Heart left ventricle (tissue), 16 donors: ENCODE measurements around the gene ARIH2. TPM values are rescaled to one million over a fixed set of nuclear protein-coding genes. Genes with fewer than 3 reads are reported as not detected.

ENCODE experiments used
- ATAC-seq, 4 donors: fragments of 200-7000 bp; cut with Tn5 transposase; one replicate each; pipeline ENCODE4 v1.9.1; 2020 to 2022; ENCODE audit warnings: moderate library complexity in 4 of 4, mild to moderate bottlenecking in 3 of 4, moderate number of reproducible peaks in 1 of 4
- DNase-seq, 5 donors: peaks; one replicate each; pipeline ENCODE4 v3.0.0-alpha.2; 2020
- H3K27ac ChIP-seq, 12 donors: fragments of 200-600 bp; sonication (generic) in 4 of 12; one replicate each; pipeline versions ENCODE4 v1.5.0 to v1.8.0; 2016 to 2022; ENCODE audit warnings: mild to moderate bottlenecking in 2 of 12
- H3K27me3 ChIP-seq, 9 donors: fragments of 200-600 bp; sonication (generic) in 2 of 9; one replicate each; pipeline versions ENCODE4 v1.5.1 to v1.8.0; 2016 to 2022; ENCODE audit warnings: mild to moderate bottlenecking in 3 of 9
- H3K36me3 ChIP-seq, 9 donors: fragments of 200-600 bp; sonication (generic) in 2 of 9; one replicate each; pipeline versions ENCODE4 v1.5.0 to v1.8.0; 2018 to 2022; ENCODE audit warnings: mild to moderate bottlenecking in 2 of 9
- H3K4me1 ChIP-seq, 12 donors: fragments of 200-600 bp; sonication (generic) in 4 of 12; one replicate each; pipeline versions ENCODE4 v1.5.0 to v1.8.0; 2016 to 2022; ENCODE audit warnings: mild to moderate bottlenecking in 3 of 12
- H3K4me3 ChIP-seq, 12 donors: fragments of 200-600 bp; sonication (generic) in 4 of 12; one replicate each; pipeline versions ENCODE4 v1.5.0 to v1.8.0; 2017 to 2022; ENCODE audit warnings: mild to moderate bottlenecking in 9 of 12, moderate library complexity in 4 of 12
- H3K9me3 ChIP-seq, 12 donors: fragments of 200-600 bp; sonication (generic) in 4 of 12; one replicate each; pipeline versions ENCODE4 v1.5.0 to v1.8.0; 2016 to 2022; ENCODE audit warnings: mild to moderate bottlenecking in 1 of 12
- CTCF ChIP-seq, 12 donors: fragments of 200-600 bp; sonication (generic) in 4 of 12; IDR thresholded peaks; one replicate each; pipeline versions ENCODE4 v1.5.0 to v1.8.0; 2018 to 2022; ENCODE audit warnings: antibody characterized with exemption in 12 of 12, mild to moderate bottlenecking in 5 of 12
- POLR2A ChIP-seq, 2 donors: fragments of 450-650 bp; IDR thresholded peaks; one replicate each; pipeline ENCODE4 v1.6.1; 2017; ENCODE audit warnings: antibody characterized with exemption in 2 of 2, mild to moderate bottlenecking in 2 of 2, moderate library complexity in 2 of 2
- WGBS, 4 donors: extraction: QIAGEN DNeasy Blood & Tissue Kit in 2 of 4; methylation state at CpG; one replicate each; pipeline versions ENCODE4 v1.1.5 to v1.1.7; 2013 to 2018; 5-methylcytosine and 5-hydroxymethylcytosine counted together
- intact Hi-C, 10 donors: fragments of 100-400 bp; cut with DNase I; formaldehyde crosslinking; loops; one replicate each; pipeline versions ENCODE4 v1.11.1 to v1.14.2; 2022
- long read RNA-seq, 3 donors: library from polyadenylated mRNA; unstranded; transcript quantifications; one replicate each; pipeline ENCODE4 v2.0.0, GENCODE V29; 2020 to 2021
- polyA plus RNA-seq, 2 donors: library from polyadenylated mRNA; stranded (reverse); fragments of 200-250 nt; gene quantifications; one replicate each; pipeline ENCODE4 v1.2.3, GENCODE V29; 2013
- total RNA-seq, 9 donors: library from RNA; depleted of rRNA in 2 of 9; stranded (reverse); fragments of >200 nt in 2 of 9; fragmentation: NEBNext Ultra II Directional in 3 of 9; extraction: Animal tissue kit (Norgen Biotek cat#: 25700) in 3 of 9; gene quantifications; one replicate each; pipeline versions ENCODE4 v1.1.0 to v1.2.4, GENCODE V29; 2016 to 2023
- donor health status: ischemic (EF 13 %, LVEDD 7.1; RV severe dilation, severe dysfunction).
- donor health status: healthy with polysubstance abuse.
- donor health status: DM: no; HTN: yes; CAD: no.
- donor health status: DM: no; HTN: no; CAD: no.
- donor health status: ischemic (EF 25% LVEDD 6.9; RV normal size, moderate dysfunction).
- donor health status: ischemic (EF 25% LVEDD 5.7; RV mildly dilated, moderate dysfunction).
- donor health status: healthy.
- donor health status: DM: yes; HTN: yes; CAD: no.
- donor health status: ischemic (EF 35%, LVEDD 5.7; RV mildly dilated, moderate dysfunction).
- donor health status: nonischemic (EF 11% LVEDD 7.7; RV severe dilation, severe dysfunction).
- donor health status: DM: yes; HTN: yes; CAD: no.
- donor health status: PGD.
- donor health status: ischemic (EF 29% LVEDD 5.4; RV normal size, mild dysfunction).
- donor health status: nonischemic (EF 23%, LVEDD 6.1; RV moderate dilation, normal function).

The ARIH2 gene
- total RNA-seq (100 to 1,000 TPM in 8 of 9 donors, 10 to 100 TPM in 1; 87.7 to 223 (median 126) TPM), polyA plus RNA-seq (10 to 100 TPM; 77.6 to 79.3 TPM)
- long read RNA-seq, donor 1, full-length matches to known transcripts, result 159 of 289 reads
- long read RNA-seq, donor 1, partial matches to known transcripts, result 41 of 289 reads
- long read RNA-seq, donor 1, other reads (novel, unspliced or antisense), result 89 of 289 reads
- long read RNA-seq, donor 2, full-length matches to known transcripts, result 872 of 1,459 reads
- long read RNA-seq, donor 2, partial matches to known transcripts, result 121 of 1,459 reads
- long read RNA-seq, donor 2, other reads (novel, unspliced or antisense), result 466 of 1,459 reads
- long read RNA-seq, donor 3, full-length matches to known transcripts, result 128 of 230 reads
- long read RNA-seq, donor 3, partial matches to known transcripts, result 26 of 230 reads
- long read RNA-seq, donor 3, other reads (novel, unspliced or antisense), result 76 of 230 reads

GRCh38 chr3:48918388-48919214, at the start of gene ARIH2:
ARIH2 (plus strand) TSS chr3:48918842; CDS start chr3:48927559, 8,717 bp downstream.
- peak within 1 kb of the TSS; percentile 64 to 100 (median 90) for H3K4me3 ChIP-seq
- peak; percentile 97 to 98 (median 98) for ATAC-seq
- DNase-seq, result peak; percentile 94 to 97 (median 95)
- H3K4me1 ChIP-seq, result peaks cover 4 to 44% (median 29%) of the 10 kb centered on the region in 12 donors
- WGBS, 4 donors, result 0 to 1% (median 0%) methylated on average over 37 to 97 of the region's 97 CpGs
- TF ChIP-seq CTCF (IDR thresholded peaks at IDR 0.05) (peak in 6 of 12 donors; percentile 6 to 35 (median 20)), POLR2A (IDR thresholded peaks at IDR 0.05) (peak in 1 of 2 donors; percentile 85)
- intact Hi-C loops, result loop anchor here in 4 of 10 donors (1.0 to 10.0 kb wide), 5 partner anchors 20 to 71 kb away; partner anchors contain the start of genes SLC25A20 (in 3 of the 4) and PRKAR2A (in 1 of the 4)
- peaks cover 0 to 21% (median 16%) of the 10 kb centered on the region in 9 donors for H3K36me3 ChIP-seq
- H3K27ac ChIP-seq, result peak within 1 kb of the TSS; percentile 93 to 99 (median 97)
- H3K9me3 ChIP-seq, result no peaks in the 10 kb centered on the region
- no peaks in the 10 kb centered on the region for H3K27me3 ChIP-seq

DNA sequence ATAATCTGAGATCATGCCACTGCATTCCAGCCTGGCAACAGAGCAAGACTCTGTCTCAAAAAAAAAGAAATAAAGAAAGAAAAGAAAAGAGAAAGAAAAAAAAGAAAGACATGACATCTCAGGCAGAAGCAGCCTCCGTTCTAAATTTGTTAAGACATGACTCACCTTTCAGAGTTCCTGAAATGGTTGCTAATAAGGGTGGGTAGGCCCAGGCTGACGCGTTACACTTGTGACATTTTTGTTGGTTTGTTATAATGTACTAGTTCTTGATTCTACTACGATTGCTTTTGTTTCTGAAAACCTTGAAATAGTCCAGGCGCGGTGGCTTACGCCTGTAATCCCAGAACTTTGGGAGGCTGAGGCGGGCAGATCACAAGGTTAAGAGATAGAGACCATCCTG, 41.0 kb upstream of the ARIH2 start:
- intact Hi-C loops, result loop anchor here in 2 of 10 donors (10.0 kb wide), 2 partner anchors 73 to 87 kb away; no protein-coding TSS in a partner anchor
- H3K36me3 ChIP-seq, result peaks cover 0 to 60% (median 40%) of the 10 kb centered on the region in 9 donors

GRCh38 chr3:48879307-48879993, 39.2 kb upstream of the ARIH2 start:
- no peak for DNase-seq
- no peak overlapping the region for H3K4me3 ChIP-seq
- H3K9me3 ChIP-seq, result no peaks in the 10 kb centered on the region
- no peak overlapping the region for H3K27ac ChIP-seq
- 88 to 92% (median 91%) methylated on average over 6 of the region's 6 CpGs for WGBS, 4 donors
- no peak for ATAC-seq
- peaks cover 0 to 18% (median 6%) of the 10 kb centered on the region in 12 donors for H3K4me1 ChIP-seq
- H3K36me3 ChIP-seq, result peaks cover 0 to 70% (median 49%) of the 10 kb centered on the region in 9 donors
- intact Hi-C loops, result loop anchor here in 2 of 10 donors (10.0 kb wide), 2 partner anchors 75 to 85 kb away; no protein-coding TSS in a partner anchor
- H3K27me3 ChIP-seq, result no peaks in the 10 kb centered on the region
- TF ChIP-seq POLR2A (IDR thresholded peaks at IDR 0.05) (no peak), CTCF (IDR thresholded peaks at IDR 0.05) (no peak)

More for the DNA sequence above, 41.0 kb upstream of the ARIH2 start:
- Histone ChIP-seq H3K27ac (no peak overlapping the region), H3K27me3 (no peaks in the 10 kb centered on the region), H3K9me3 (no peaks in the 10 kb centered on the region), H3K4me1 (peaks cover 0 to 18% (median 6%) of the 10 kb centered on the region in 12 donors), H3K4me3 (no peak overlapping the region)
- DNase-seq (no peak), ATAC-seq (no peak)
- 88 to 95% (median 93%) methylated on average over 8 of the region's 8 CpGs for WGBS, 4 donors
- TF ChIP-seq POLR2A (IDR thresholded peaks at IDR 0.05) (no peak), CTCF (IDR thresholded peaks at IDR 0.05) (no peak)
